ENCODE data around the gene MGAT4A.

MGAT4A gene

GRCh38 chr2:98777076-98777475, 46.1 kb upstream of the MGAT4A start:
- Histone ChIP-seq H3K4me2 (ENCODE audit: low read length) (no peak overlapping the region), H3K18ac (ENCODE audit: low read length) (no peak overlapping the region), H3K79me2 (ENCODE audit: control insufficient read depth, insufficient read depth, low read length, poor library complexity) (no peaks in the 10 kb centered on the region), H3K4ac (ENCODE audit: low read depth, low read length) (no peak overlapping the region), H3K27ac (ENCODE audit: low read depth, low read length) (no peak overlapping the region), H4K91ac (ENCODE audit: low read depth, low read length) (no peak overlapping the region), H2BK120ac (ENCODE audit: insufficient read depth, low read length, poor library complexity) (no peak overlapping the region), H3K14ac (ENCODE audit: low read length) (no peak overlapping the region), H4K8ac (ENCODE audit: low read depth, low read length) (no peak overlapping the region), H3K36me3 (ENCODE audit: control insufficient read depth in 1 of 2, insufficient read depth in 2 of 2, low read length in 2 of 2) (no peaks in the 10 kb centered on the region), H2AK5ac (ENCODE audit: low read length) (no peak overlapping the region), H2BK5ac (ENCODE audit: low read depth, low read length, poor library complexity) (no peak overlapping the region), H3K27me3 (ENCODE audit: insufficient read depth, low read length) (no peaks in the 10 kb centered on the region), H3K9ac (ENCODE audit: low read length) (no peak overlapping the region), H3K79me1 (ENCODE audit: low read length) (no peaks in the 10 kb centered on the region), H3K9me3 (ENCODE audit: insufficient read depth, low read depth, low read length) (peaks cover 2% of the 10 kb centered on the region), H3K4me1 (ENCODE audit: control insufficient read depth in 1 of 2, insufficient read depth in 2 of 2, low read length in 2 of 2) (peaks cover 3 to 4% of the 10 kb centered on the region in 2 experiments), H3K4me3 (ENCODE audit: low read depth, low read length) (no peak overlapping the region), H2AFZ (ENCODE audit: insufficient read depth, low read length, poor library complexity) (no peak overlapping the region), H2BK12ac (ENCODE audit: low read length) (no peak overlapping the region), H4K12ac (ENCODE audit: low read depth, low read length) (no peak overlapping the region), H3K23ac (ENCODE audit: low read length) (no peak overlapping the region)
- DNase-seq = peak in 1 of 2 donors; percentile 84
- no CpG with 5 or more reads among the region's 6 CpGs for WGBS (ENCODE audit: extremely low coverage, insufficient coverage, insufficient read length)

- WGBS (ENCODE audit: extremely low coverage, insufficient coverage, insufficient read length) = no CpG with 5 or more reads among the region's 1 CpG
- Histone ChIP-seq H3K27me3 (ENCODE audit: insufficient read depth, low read length) (no peaks in the 10 kb centered on the region), H3K9me3 (ENCODE audit: insufficient read depth, low read depth, low read length) (peaks cover 2% of the 10 kb centered on the region), H3K4ac (ENCODE audit: low read depth, low read length) (no peak overlapping the region), H2BK5ac (ENCODE audit: low read depth, low read length, poor library complexity) (no peak overlapping the region), H2AFZ (ENCODE audit: insufficient read depth, low read length, poor library complexity) (no peak overlapping the region), H3K36me3 (ENCODE audit: control insufficient read depth in 1 of 2, insufficient read depth in 2 of 2, low read length in 2 of 2) (no peaks in the 10 kb centered on the region), H3K23ac (ENCODE audit: low read length) (no peak overlapping the region), H4K12ac (ENCODE audit: low read depth, low read length) (no peak overlapping the region), H3K79me1 (ENCODE audit: low read length) (no peaks in the 10 kb centered on the region), H3K4me3 (ENCODE audit: low read depth, low read length) (no peak overlapping the region), H4K91ac (ENCODE audit: low read depth, low read length) (no peak overlapping the region), H2AK5ac (ENCODE audit: low read length) (no peak overlapping the region), H4K8ac (ENCODE audit: low read depth, low read length) (no peak overlapping the region), H3K4me1 (ENCODE audit: control insufficient read depth in 1 of 2, insufficient read depth in 2 of 2, low read length in 2 of 2) (peaks cover 3 to 4% of the 10 kb centered on the region in 2 experiments), H3K27ac (ENCODE audit: low read depth, low read length) (no peak overlapping the region), H3K14ac (ENCODE audit: low read length) (no peak overlapping the region), H3K18ac (ENCODE audit: low read length) (no peak overlapping the region), H2BK120ac (ENCODE audit: insufficient read depth, low read length, poor library complexity) (no peak overlapping the region), H3K79me2 (ENCODE audit: control insufficient read depth, insufficient read depth, low read length, poor library complexity) (no peaks in the 10 kb centered on the region), H3K4me2 (ENCODE audit: low read length) (no peak overlapping the region), H2BK12ac (ENCODE audit: low read length) (no peak overlapping the region), H3K9ac (ENCODE audit: low read length) (no peak overlapping the region)
- DNase-seq = no peak
Observed at GRCh38 chr2:98776136-98776535, 45.2 kb upstream of the MGAT4A start.

- Histone ChIP-seq H4K8ac (ENCODE audit: low read depth, low read length) (no peak overlapping the region), H2AK5ac (ENCODE audit: low read length) (no peak overlapping the region), H3K18ac (ENCODE audit: low read length) (no peak overlapping the region), H3K4me1 (ENCODE audit: control insufficient read depth in 1 of 2, insufficient read depth in 2 of 2, low read length in 2 of 2) (peaks cover 3 to 4% of the 10 kb centered on the region in 2 experiments), H3K23ac (ENCODE audit: low read length) (no peak overlapping the region), H3K79me1 (ENCODE audit: low read length) (no peaks in the 10 kb centered on the region), H3K27ac (ENCODE audit: low read depth, low read length) (no peak overlapping the region), H4K91ac (ENCODE audit: low read depth, low read length) (no peak overlapping the region), H2BK5ac (ENCODE audit: low read depth, low read length, poor library complexity) (no peak overlapping the region), H3K36me3 (ENCODE audit: control insufficient read depth in 1 of 2, insufficient read depth in 2 of 2, low read length in 2 of 2) (no peaks in the 10 kb centered on the region), H3K4me2 (ENCODE audit: low read length) (no peak overlapping the region), H2AFZ (ENCODE audit: insufficient read depth, low read length, poor library complexity) (no peak overlapping the region), H4K12ac (ENCODE audit: low read depth, low read length) (no peak overlapping the region), H2BK120ac (ENCODE audit: insufficient read depth, low read length, poor library complexity) (no peak overlapping the region), H3K4me3 (ENCODE audit: low read depth, low read length) (no peak overlapping the region), H3K9me3 (ENCODE audit: insufficient read depth, low read depth, low read length) (peaks cover 2% of the 10 kb centered on the region), H3K14ac (ENCODE audit: low read length) (no peak overlapping the region), H3K27me3 (ENCODE audit: insufficient read depth, low read length) (no peaks in the 10 kb centered on the region), H3K4ac (ENCODE audit: low read depth, low read length) (no peak overlapping the region), H2BK12ac (ENCODE audit: low read length) (no peak overlapping the region), H3K9ac (ENCODE audit: low read length) (no peak overlapping the region), H3K79me2 (ENCODE audit: control insufficient read depth, insufficient read depth, low read length, poor library complexity) (no peaks in the 10 kb centered on the region)
- DNase-seq = no peak
- WGBS (ENCODE audit: extremely low coverage, insufficient coverage, insufficient read length) = no CpG with 5 or more reads among the region's 20 CpGs
Observed at GRCh38 chr2:98775146-98775986, 44.4 kb upstream of the MGAT4A start.

GRCh38 chr2:98773907-98774306, 43.0 kb upstream of the MGAT4A start:
- Histone ChIP-seq H4K8ac (ENCODE audit: low read depth, low read length) (no peak overlapping the region), H2AK5ac (ENCODE audit: low read length) (no peak overlapping the region), H4K12ac (ENCODE audit: low read depth, low read length) (no peak overlapping the region), H4K91ac (ENCODE audit: low read depth, low read length) (no peak overlapping the region), H2BK120ac (ENCODE audit: insufficient read depth, low read length, poor library complexity) (no peak overlapping the region), H3K36me3 (ENCODE audit: control insufficient read depth in 1 of 2, insufficient read depth in 2 of 2, low read length in 2 of 2) (no peaks in the 10 kb centered on the region), H2BK12ac (ENCODE audit: low read length) (no peak overlapping the region), H3K4me1 (ENCODE audit: control insufficient read depth in 1 of 2, insufficient read depth in 2 of 2, low read length in 2 of 2) (peaks cover 3 to 9% of the 10 kb centered on the region in 2 experiments), H3K79me2 (ENCODE audit: control insufficient read depth, insufficient read depth, low read length, poor library complexity) (no peaks in the 10 kb centered on the region), H3K9ac (ENCODE audit: low read length) (no peak overlapping the region), H3K27ac (ENCODE audit: low read depth, low read length) (no peak overlapping the region), H3K4ac (ENCODE audit: low read depth, low read length) (no peak overlapping the region), H3K4me3 (ENCODE audit: low read depth, low read length) (no peak overlapping the region), H3K4me2 (ENCODE audit: low read length) (no peak overlapping the region), H2AFZ (ENCODE audit: insufficient read depth, low read length, poor library complexity) (no peak overlapping the region), H3K18ac (ENCODE audit: low read length) (no peak overlapping the region), H2BK5ac (ENCODE audit: low read depth, low read length, poor library complexity) (no peak overlapping the region), H3K9me3 (ENCODE audit: insufficient read depth, low read depth, low read length) (peaks cover 2% of the 10 kb centered on the region), H3K14ac (ENCODE audit: low read length) (no peak overlapping the region), H3K79me1 (ENCODE audit: low read length) (peaks cover 2% of the 10 kb centered on the region), H3K23ac (ENCODE audit: low read length) (no peak overlapping the region), H3K27me3 (ENCODE audit: insufficient read depth, low read length) (no peaks in the 10 kb centered on the region)
- DNase-seq = no peak
- no CpG with 5 or more reads among the region's 4 CpGs for WGBS (ENCODE audit: extremely low coverage, insufficient coverage, insufficient read length)

All from trophoblast cell (in vitro differentiated cells and primary cell).